C4-2B (cell line): ENCODE results near the gene SAV1.

Experiments used
- ZFX ChIP-seq: fragments of 450-650 bp; IDR thresholded peaks from 2 replicates; pipeline ENCODE4 v1.6.1; 2017
- TF ChIP-seq, protein P1 (sequence below): fragments of 450-650 bp; conservative IDR thresholded peaks from 2 replicates; pipeline ENCODE4 v1.5.1; 2017; ENCODE audit warnings: mild to moderate bottlenecking

DNA sequence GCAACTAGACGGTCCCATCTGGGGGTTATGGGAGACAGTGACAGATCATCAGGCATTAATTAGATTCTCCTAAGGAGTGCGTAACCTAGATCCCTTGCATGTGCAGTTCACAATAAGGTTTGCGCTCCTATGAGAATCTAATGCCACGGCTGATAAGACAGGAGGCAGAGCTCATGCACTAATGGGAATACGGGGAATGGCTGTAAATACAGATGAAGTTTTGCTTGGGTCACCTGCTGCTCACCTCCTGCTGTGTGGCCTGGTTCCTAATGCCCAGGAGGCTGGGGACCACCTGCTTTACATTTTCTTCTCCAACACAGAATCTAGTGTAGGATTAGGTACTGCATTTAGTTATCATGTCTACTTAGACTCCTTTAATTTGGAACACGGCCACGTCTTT, 49.7 kb upstream of the SAV1 start:
- TF ChIP-seq, protein P1, sequence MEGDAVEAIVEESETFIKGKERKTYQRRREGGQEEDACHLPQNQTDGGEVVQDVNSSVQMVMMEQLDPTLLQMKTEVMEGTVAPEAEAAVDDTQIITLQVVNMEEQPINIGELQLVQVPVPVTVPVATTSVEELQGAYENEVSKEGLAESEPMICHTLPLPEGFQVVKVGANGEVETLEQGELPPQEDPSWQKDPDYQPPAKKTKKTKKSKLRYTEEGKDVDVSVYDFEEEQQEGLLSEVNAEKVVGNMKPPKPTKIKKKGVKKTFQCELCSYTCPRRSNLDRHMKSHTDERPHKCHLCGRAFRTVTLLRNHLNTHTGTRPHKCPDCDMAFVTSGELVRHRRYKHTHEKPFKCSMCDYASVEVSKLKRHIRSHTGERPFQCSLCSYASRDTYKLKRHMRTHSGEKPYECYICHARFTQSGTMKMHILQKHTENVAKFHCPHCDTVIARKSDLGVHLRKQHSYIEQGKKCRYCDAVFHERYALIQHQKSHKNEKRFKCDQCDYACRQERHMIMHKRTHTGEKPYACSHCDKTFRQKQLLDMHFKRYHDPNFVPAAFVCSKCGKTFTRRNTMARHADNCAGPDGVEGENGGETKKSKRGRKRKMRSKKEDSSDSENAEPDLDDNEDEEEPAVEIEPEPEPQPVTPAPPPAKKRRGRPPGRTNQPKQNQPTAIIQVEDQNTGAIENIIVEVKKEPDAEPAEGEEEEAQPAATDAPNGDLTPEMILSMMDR: no peak
- no peak for TF ChIP-seq ZFX
